ENCODE measurements around the gene TDRD9.

- TF ChIP-seq CTCF (IDR thresholded peaks at IDR 0.05), result no peak
- TF ChIP-seq POLR2A (IDR thresholded peaks at IDR 0.05), result no peak
- TF ChIP-seq POLR2AphosphoS5 (IDR thresholded peaks at IDR 0.05), result no peak
Measured at GRCh38 chr14:104093366-104094055, 165.3 kb downstream of the TDRD9 start.
